ENCODE data around the gene GALNT2.

GALNT2 gene

DNA sequence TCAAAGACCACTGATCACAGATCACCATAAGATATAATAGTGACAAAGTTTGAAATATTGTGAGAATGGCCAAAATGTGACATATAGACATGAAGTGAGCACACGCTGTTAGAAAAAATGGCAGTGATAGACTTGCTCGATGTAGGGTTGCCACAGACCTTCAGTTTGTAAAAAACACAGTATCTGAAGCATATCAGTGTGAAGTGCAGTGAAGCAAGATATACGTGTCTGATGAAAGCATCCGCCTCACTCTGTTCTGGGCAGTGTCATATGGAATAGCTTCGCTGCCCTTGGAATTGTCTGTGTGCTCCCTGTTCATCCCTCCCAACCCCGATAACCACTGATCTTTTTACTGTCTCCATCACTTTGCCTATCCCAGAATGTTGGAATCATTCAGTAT, 50.7 kb downstream of the GALNT2 start:
- DNase-seq = no peak

DNA sequence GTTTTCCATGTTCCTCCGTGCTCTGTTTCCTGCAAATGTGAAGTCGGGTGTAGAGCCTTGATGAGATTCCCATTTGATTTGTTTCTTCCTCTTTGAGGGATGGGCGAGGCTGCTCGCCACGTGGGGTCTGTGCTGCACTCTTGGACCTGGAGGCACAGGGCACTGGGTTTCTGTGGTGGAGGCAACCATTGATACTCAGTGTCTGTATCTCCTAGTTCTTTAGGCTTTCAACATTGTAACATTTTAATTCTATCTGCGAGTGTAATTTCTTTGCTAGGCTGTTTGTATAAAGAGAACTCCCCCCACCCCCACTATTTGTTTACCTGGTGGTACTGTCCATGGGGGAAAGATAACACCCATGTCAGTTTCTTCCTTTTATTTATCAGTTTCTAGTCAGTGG, 52.3 kb downstream of the GALNT2 start:
- DNase-seq = no peak

DNA sequence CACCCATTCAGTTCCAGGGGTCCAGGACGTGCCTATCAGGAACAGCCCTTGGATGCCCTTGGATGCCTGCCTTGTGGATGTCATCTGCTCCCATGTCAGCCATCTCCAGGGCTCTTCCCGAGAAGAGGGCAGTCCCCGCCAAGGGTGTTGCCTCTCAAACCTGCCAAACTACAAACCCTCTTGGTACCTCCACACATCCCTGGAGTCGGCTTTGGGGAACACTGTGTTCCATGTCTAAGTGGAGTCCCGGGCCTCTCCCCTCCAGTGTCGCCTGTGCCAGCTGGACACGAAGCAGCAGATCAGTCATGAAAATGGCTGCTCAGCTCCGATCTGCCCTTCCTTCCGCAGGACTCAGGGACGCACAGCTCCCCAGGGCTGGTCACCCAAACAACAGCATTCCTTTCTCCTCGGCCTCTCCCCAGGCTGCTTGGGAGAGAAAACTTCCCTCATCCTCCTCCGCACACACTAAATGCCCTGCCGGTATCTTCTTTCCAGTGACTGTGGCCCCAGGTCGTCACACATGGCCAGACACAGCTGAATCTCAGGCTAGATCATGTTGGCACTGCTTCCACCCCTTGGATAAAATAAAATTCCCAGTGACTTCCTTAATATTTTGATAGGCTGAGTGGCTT, 53.4 kb downstream of the GALNT2 start:
- no peak for DNase-seq

DNA sequence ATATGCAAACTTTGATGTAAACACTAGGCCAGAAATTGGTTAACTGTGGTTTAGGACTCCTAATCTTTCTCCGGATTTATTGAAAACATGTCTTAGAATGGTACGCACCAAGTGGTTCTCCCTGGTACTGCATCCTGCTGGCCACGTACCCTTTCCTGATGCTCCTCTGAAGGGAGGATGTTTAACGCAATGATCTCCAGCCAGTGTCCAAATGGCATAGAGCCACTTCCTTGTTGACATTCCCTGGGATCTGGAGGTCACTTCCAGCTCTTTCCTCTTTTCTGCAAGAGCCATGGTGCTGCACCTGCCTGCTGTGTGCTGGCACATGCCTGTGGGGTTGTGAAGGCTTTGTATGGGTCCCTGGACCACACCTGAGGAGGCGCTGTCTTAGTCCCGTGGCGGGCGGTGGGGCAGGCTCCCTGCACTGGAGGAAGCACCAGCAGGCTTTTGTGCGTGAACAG, 53.9 kb downstream of the GALNT2 start:
- DNase-seq = no peak

DNA sequence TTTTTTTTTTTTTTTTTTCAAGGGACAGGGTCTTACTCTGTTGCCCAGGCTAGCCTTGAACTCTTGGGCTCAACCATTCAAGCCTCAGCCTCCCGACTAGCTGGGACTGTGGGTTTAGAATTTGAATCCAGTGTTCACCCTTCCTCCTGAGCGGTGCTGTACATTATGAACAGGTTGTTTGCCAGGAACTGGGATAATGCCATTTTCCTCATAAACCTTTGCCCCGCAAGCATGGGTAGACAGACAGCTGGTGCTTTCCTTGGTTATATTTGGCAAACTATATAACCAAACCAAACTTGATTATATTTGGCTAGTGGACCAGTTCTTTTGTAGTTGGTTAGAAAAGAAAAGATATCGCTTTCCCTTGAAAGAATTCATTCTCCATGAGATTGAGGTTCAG, 54.9 kb downstream of the GALNT2 start:
- DNase-seq = no peak

DNA sequence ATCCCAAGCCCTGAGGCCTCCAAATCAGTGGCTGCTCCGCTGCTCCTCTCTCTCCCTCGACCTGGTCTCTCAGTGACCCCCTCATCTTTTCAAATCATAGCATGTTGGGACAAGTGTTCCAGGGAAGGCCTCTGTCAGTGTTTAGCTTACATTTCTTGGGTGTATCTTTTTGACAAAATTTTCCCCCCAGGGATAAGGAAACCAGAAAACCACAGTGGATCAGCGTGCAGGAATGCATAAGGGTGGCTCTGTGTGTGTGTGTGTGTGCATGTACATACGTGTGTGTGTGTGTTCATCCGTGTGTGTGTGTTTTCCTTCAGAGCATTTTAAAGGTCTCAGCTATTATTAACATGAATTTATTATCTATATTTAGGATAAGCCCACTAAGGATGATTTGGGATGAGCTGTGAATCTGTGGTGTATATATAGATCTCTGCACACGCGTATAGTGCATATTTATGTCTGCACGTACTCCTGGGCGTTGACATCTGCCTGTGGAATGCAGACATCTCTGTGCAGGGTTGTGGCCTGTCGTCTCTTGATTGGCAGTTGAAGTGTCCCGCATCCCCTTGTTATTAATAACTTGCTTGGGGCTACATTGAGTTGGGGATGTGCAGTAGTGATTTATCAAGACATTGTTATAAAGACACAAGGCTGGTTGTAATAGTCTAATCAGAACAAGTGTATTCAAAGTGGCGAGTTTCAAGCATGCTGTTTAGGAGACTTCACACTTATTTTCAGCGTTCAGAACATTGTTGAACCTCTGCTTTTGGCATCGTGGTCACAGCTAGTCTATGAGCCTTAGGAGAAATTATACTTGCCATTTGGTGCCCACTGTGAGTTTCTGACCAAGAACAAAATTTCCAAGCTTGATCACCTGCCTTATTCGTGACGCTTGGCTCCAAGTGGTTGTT, 55.6 kb downstream of the GALNT2 start:
- DNase-seq = no peak

DNA sequence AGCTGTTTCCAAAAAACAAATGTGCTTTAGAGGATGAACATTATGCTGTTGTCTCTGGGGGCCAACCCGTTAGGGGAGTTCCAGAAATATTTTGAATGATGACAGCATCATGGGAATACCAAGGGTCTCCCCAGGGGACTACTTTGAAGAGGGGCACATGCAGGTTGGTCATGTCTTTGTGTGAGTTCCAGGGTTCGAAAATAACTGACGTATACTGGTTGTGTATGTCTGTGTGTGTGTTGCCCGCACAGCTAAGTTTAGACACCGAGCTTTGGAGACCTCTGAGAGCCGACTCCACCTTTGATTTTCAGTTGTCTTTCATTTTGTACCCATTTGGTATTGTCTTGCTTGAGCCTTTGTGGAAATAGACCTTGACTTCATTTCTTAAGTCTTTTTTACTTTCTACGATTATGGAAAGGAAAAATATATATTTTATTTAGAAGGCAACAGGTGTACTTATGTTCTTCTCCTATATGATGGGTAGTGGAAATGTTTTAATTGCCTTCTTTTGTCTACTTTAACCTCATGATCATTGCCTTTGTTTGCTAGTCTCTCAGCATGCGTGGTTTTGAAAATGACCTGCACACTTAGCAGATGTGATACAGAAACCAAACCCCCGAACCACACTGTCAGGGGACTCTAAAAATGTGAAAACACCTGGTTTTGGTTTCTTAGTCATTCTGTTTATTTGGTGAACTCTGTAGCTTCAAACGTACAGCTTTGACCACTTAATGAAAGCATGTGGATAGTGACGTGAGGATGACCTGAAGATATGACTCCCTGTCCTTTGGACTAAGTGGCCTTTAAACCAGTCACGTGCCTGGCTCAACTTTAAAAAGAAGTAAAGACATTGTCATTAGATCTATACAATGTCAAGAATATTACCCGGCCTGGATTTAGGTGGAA, 56.5 kb downstream of the GALNT2 start:
- no peak for DNase-seq

DNA sequence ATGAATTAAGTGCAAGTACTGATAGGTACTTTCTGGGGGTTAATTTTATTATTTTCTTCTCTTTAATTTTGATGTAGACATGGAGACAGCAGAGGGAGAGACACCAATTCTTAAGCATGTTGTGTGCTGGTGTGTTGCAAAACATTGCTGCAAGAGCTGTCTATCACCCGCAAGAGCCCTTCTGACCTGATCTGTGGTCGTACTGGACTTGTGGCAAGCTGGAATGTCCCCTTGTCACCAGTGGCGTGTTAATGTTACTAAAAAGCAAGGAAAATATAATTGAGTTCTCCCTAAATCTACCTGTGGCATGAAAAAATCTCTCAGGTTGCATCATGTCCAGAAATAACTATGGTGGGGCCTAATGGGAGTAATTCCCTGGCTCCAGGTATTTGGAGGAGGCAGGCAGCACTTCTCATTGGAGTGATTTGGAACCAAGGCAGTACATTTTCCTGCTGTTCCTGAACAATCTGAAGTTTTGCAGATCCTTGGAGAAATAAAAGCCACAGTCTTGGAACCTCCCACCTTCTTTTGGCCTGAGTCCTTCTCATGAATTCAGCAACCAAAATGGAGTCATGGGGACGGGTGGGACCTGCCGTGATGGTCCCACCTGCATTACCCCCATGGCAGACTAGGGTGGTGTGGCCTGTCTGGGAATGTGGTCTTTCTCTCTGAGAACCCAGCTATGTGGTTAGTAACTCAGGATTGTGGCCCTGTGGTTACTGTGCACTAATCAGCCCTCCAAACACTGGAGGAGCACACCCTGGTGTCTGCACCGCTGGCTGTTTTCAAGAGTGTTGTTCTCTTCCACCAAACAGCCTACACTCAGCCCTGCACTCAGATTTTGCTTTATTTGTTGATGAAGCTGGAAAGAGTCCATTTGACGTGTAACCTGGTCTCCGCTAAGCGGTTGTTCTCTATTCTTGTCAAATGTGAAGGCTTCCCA, 57.4 kb downstream of the GALNT2 start:
- DNase-seq = no peak

DNA sequence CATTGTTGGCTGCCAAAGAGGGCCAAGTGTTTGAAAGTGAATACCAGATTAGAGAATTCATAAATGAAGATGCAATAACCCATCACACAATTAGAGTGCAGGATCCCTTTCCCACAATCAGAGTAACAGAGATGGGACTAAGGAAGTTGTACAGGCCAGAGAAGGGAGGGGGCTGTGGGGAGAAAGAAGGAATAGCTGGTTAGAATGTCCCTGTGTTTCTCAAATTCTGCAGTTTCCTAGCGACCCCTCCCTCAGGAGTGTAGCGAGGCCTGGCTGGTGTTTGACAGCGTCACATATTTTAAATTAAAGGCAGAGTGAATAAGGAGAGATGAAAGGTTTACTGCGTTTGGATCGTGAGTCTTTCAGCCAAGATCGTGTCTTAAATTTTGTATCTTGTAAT, 58.1 kb downstream of the GALNT2 start:
- no peak for DNase-seq

DNA sequence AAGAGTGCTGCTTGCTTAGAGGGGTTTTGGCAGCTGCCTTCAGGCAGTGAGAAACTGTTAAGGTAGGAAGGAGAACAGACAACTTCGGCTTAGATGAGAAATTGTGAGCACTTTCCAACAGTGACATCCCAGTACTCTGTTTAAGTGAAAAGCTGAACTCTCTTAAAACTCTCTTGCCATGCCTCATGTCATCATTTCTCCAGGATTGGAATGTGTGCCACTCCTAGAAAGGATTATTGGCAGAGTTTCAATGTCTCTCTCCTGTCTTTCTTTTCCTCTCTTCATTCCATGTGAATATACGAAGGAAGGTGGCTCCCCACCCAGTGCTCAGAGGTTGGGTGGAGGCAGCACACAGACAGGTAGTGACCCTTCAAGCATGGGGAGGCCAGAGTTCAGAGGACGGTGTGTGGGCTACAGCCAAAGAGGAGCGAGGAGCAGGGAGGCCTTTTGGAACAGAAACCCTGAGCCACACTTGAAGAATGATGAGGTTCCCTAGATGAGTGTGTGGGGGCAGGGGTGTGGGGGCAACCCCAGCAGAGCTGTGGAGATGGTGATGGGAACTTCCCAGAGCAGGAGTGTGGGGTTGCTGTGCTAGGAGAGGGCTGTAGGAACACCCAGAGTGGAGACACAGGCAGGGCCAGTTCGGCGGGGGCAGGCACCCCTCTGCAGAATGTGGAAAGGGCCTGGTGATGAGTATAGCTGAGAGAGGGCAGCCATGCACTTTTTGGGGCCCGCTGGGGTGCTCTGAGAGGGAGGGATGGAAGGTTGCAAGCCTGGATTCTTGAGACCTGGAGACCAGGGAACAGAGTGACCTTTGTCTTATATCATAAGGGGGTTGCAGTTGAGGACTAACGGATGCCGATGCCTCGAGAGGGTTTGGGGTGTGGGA, 58.8 kb downstream of the GALNT2 start:
- no peak for DNase-seq

DNA sequence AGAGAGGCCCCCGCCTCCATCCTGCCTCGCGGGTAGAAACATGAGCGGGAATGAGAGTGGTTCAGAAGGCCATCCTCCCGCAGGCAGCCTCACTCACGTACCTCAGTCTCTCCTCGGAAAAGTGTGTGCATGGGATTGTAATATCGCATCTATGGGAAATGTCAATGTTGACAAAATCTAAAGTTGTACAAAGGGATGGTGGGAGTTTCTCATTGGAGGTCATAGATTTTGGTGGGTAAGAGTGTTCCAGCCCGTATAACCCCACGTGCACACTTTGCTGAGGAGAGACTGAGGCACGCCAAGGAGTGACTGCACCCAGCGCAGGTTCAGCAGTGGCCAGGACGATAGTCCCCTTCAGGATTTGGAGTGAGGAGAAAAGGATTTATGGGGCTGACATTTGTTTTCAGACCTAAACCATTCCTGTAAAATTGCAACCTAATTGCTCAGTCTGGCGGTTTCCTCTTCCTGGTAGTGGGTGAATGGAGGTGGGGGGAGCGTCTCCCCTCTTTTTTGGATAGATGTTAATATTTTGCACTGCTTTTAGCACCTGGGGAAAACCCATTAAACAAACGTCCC, 59.6 kb downstream of the GALNT2 start:
- no peak for DNase-seq

DNA sequence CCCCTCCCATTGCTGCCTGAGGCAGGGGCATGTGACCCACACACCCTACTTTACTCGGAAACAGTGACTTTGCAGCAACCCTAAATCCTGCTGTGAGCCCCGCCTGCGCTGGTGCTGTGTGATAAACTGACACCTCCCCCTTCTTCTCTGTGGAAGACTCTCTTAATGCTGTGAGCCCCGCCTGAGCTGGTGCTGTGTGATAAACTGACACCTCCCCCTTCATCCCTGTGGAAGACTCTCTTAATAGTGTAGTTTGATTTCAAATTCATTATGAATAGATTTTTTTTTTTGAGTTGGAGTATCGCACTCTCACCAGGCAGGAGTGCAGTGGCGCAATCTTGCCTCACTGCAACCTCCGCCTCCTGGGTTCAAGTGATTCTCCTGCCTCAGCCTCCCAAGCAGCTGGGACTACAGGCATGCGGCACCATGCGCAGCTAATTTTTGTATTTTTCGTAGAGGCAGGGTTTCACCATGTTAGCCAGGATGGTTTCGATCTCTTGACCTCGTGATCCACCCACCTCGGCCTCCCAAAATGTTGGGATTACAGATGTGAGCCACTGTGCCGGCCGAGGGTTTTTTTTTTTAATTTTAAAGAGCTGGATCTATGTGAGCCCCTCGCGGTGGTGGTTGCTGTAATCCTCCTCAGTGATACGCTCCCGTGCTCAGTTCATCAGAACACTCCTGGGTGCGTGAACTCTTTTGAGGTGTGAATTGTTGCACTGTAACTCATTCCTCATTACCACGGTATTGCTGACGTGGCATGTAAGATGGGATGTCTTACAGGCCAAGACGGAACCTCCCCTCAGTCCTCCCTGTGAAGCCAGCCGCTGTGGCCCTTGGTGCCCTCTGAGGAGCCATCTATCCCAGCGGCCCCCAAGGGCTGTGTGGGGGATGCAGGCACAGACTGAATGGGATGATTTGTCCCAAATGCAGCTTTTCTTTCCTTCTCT, 60.3 kb downstream of the GALNT2 start:
- peak; percentile 40 to 44 for DNase-seq

DNA sequence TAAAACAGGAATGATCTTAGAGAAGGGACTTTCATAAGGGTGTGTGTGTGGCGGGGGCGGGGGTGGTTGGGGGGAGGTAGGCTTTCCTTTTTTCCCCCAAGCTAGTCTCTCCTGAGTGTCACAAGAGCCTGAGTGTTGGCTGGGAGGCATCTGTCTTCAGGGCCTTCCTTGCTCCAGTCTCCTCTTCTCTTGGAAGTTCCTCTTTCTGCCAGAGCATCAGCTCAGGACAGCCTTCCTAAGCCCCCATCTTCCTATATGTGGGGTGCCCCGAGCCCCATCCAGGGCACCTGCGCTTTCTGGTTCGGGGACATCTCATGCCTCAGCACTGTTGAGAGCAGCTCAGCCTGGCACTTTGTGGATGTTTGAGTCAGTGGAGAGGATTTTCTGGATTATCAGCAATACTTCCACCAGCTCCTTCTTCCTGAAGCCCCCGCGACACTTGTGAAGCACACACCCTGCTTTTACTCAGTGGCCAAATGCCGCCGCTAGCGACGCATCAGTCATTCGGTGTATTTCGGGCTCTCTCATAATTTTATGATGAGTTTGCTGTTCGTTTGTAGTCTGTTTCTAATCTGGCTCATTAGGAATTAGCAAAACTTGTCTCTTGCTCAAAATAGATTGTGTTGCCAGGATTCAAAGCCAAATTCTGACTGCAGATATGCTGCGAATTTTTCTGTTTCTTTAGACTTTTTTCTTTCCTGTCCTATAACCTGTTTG, 61.7 kb downstream of the GALNT2 start:
- no peak for DNase-seq

DNA sequence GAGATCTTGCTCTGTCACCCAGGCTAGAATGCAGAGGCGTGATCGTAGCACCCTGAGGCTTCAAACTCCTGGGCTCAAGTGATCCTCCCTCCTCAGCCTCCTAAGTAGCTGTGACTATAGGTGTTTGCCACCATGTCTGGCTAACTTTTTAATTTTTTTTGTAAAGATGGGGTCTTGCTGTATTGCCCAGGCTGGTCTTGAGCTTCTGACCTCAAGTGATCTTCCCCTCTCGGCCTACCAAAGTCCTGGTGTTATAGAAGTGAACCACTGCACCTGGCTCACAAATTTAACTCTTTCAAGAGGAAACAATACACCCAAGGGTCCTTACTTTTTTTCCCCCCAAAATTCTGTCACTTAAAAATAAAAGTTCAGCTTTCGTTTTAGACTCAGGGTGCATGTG, 62.3 kb downstream of the GALNT2 start:
- no peak for DNase-seq

DNA sequence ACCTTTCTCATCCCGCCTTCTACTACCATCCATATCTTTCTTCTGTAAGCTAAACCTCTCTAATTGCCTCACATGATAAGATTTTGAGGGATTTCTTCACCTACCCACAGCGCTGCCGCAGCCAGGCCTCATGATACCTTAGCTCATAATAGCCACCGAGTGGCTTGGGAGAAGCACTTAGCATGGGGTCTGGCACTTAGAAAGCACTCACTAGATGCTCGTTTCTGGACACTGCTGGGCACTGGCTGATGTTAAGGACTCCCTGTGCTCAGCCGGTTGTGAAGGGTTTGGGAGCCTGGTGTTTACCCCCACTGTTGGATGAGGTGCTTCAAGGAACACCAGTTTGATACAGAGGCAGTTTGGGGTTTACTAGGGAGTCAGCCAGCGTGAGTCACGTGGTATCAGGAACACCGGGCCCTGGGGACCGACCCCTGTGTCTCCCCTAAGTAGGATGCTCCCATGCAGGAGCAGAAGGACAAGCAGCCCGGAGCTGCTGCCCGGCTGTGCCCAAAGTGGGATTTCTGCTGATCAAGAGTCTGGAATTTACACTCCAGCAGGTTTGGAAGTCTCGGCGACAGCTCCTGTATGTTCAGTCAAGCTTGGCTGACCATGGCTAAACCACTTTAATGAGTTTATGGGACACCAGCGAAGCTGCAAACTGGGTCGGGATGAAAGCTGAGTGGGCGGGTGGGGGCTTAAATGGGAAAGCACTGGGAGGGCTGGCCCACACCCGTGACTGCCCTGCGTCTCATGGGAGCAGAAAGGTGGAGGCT, 63.3 kb downstream of the GALNT2 start:
- no peak for DNase-seq

DNA sequence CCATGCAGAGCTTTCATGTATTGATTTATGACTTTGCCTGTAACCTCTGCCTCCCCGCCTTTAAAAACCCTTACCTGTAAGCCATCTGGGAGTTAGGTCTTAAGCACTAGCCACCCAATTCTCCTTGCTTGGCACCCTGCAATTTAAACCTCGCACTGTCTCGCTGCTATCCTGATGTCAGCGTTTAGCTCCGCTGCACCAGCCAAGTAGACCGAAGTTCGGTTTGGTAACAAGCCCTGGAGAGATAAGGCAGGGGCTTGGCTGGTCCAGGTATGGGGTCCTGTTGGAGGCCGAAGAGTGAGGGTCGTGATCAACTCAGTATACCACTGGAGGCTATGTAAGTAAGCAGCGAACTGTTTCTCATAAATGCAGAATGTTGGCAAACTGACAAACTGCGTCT, 64.4 kb downstream of the GALNT2 start:
- no peak for DNase-seq

DNA sequence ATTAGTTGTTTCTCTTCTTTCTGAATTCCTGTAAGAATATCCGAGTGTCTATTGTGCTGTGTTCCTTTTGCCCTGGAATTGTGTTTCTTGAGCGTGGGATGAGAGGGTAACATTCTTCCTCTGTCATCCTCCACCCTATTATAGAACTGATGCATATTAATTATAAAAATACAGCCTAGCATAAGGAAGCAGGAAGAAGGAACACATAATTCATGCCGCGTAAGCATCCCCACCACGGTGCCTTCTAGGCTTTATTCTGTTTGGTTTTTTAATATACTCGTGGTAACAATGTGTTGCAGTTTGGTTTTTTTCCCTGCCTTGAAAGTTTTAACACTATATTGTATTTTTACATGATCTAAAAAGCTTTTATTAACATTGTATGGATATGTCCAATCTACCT, 65.7 kb downstream of the GALNT2 start:
- DNase-seq = no peak

DNA sequence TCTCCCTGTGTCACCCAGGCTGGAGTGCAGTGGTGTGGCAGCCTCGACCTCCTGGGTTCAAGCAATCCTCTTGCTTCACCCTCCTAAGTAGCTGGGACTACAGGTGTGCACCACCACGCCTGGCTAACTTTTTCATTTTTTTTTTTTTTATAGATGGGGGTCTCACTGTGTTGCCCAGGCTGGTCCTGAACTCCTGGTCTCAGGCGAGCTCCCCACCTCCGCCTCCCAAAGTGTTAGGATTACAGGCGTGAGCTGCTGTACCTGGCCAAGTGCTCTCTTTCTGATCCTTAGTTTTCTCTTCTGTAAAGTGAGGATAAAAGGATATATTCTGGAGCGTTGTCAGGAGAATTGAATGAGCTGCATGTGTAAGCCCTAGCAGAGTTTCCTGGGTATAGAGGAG, 68.7 kb downstream of the GALNT2 start:
- DNase-seq = no peak

Measured in activated CD4-positive, alpha-beta T cell treated with anti-CD3 and anti-CD28 coated beads, Interleukin-2, amount 50 U/mL, for 4 hours (primary cell).